Activated B cell treated with CpG ODN at 0.5 μM for 24 hours (primary cell): ENCODE results near the gene PGF. TPM values are rescaled to one million over a fixed set of nuclear protein-coding genes. Genes with fewer than 3 reads are reported as not detected.

ENCODE experiments used
- ATAC-seq: fragments of 200-7000 bp; cut with Tn5 transposase; one replicate; pipeline ENCODE4 v1.10.0; 2021; ENCODE audit warnings: low read depth, mild to moderate bottlenecking, moderate library complexity
- CTCF ChIA-PET: fragments of 350-600 bp; sonication (Branson Sonifier 250); formaldehyde crosslinking; loops from one replicate; lab custom pipeline; 2021; ENCODE audit warnings: antibody characterized with exemption; lab: Charles Lee
- POLR2A ChIA-PET: fragments of 350-600 bp; sonication (Branson Sonifier 250); formaldehyde crosslinking; loops from one replicate; lab custom pipeline; 2021; ENCODE audit warnings: antibody characterized with exemption; lab: Charles Lee
- DNase-seq: peaks from one replicate; pipeline ENCODE4 v3.0.0; 2022
- H3K27ac Mint-ChIP-seq: one replicate; pipeline ENCODE4 v1.8.0; 2020; ENCODE audit warnings: mixed read lengths
- H3K27me3 Mint-ChIP-seq: one replicate; pipeline ENCODE4 v1.8.0; 2021; ENCODE audit warnings: mixed read lengths
- H3K36me3 Mint-ChIP-seq: one replicate; pipeline ENCODE4 v1.8.0; 2021; ENCODE audit warnings: low read depth, mixed read lengths
- H3K4me1 Mint-ChIP-seq: one replicate; pipeline ENCODE4 v1.8.0; 2021; ENCODE audit warnings: mixed read lengths
- H3K4me3 Mint-ChIP-seq: one replicate; pipeline ENCODE4 v1.8.0; 2020; ENCODE audit warnings: mild to moderate bottlenecking, mixed read lengths
- H3K9me3 Mint-ChIP-seq: one replicate; pipeline ENCODE4 v1.8.0; 2020; ENCODE audit warnings: mixed read lengths
- CTCF ChIP-seq: fragments of 200-600 bp; IDR thresholded peaks from one replicate; pipeline ENCODE4 v1.8.0; 2022; ENCODE audit warnings: antibody characterized with exemption, mild to moderate bottlenecking
- intact Hi-C: fragments of 100-400 bp; cut with micrococcal nuclease; formaldehyde crosslinking; loops from one replicate; pipeline ENCODE4 v1.15.1; 2024
- total RNA-seq: library from RNA; stranded (reverse); gene quantifications from 2 replicates; pipeline ENCODE4 v1.2.3, GENCODE V29; 2022

Gene PGF
- total RNA-seq, 1 donor from 2014 or later, result not detected

DNA sequence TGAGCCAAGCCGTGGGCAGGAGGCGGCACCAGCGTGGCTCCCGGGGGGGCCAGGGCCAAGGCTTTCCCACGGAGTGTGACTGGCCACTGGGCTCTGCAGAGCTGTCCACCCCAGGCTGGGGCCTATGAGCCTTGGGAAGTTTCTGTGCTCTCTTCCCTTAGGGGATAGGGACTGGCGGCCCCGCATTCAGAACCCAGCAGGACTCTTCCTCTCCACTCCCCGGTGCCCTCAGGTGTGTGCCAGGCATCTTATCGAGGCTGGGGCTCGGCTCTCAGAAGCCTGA lies 29.6 kb upstream of the PGF start:
- Mint-ChIP-seq H3K4me1 (no peaks in the 10 kb centered on the region), H3K36me3 (no peaks in the 10 kb centered on the region), H3K9me3 (no peaks in the 10 kb centered on the region), H3K27ac (no peak overlapping the region), H3K27me3 (no peaks in the 10 kb centered on the region), H3K4me3 (no peak overlapping the region)
- intact Hi-C loops, result no loop called here
- CTCF ChIA-PET, result no interaction called here
- no peak for TF ChIP-seq CTCF
- POLR2A ChIA-PET, result no interaction called here
- no peak for ATAC-seq
- DNase-seq, result no peak

- Mint-ChIP-seq H3K36me3 (no peaks in the 10 kb centered on the region), H3K27me3 (no peaks in the 10 kb centered on the region), H3K27ac (no peak overlapping the region), H3K9me3 (no peaks in the 10 kb centered on the region), H3K4me3 (no peak overlapping the region), H3K4me1 (no peaks in the 10 kb centered on the region)
- TF ChIP-seq CTCF, result no peak
- POLR2A ChIA-PET, result no interaction called here
- DNase-seq, result no peak
- ATAC-seq, result no peak
- intact Hi-C loops, result no loop called here
- CTCF ChIA-PET, result interaction anchor here (0.8 kb wide), 1 partner anchor 37 kb away, joined by 3 read pairs; no protein-coding TSS in a partner anchor
Measured at GRCh38 chr14:74984236-74985027, 29.0 kb upstream of the PGF start.

DNA sequence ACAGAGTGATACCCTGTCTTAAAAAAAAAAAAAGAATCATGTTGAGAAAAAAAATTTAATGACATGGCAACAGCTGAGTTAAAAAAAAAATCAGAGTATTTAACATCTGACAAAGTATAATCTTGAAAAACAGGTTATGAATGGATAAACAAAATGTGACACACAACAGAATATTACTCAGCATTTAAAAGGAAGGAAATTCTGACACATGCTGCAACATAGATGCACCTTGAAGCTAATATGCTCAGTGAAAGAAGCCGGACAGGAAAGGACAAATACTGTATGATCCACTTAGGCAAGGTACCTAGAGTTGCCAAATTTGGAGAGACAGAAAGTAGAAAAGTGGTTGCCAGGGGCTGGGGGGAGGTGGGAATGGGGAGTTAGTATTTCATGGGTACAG lies 27.9 kb upstream of the PGF start:
- CTCF ChIA-PET, result no interaction called here
- POLR2A ChIA-PET, result no interaction called here
- H3K4me1 Mint-ChIP-seq, result no peaks in the 10 kb centered on the region

GRCh38 chr14:74982661-74983060 lies 27.3 kb upstream of the PGF start:
- no peaks in the 10 kb centered on the region for H3K27me3 Mint-ChIP-seq
- ChIA-PET POLR2A (no interaction called here), CTCF (no interaction called here)
- no peak for ATAC-seq
- no peaks in the 10 kb centered on the region for H3K9me3 Mint-ChIP-seq
- TF ChIP-seq CTCF, result no peak
- no peaks in the 10 kb centered on the region for H3K36me3 Mint-ChIP-seq
- DNase-seq, result no peak
- no peaks in the 10 kb centered on the region for H3K4me1 Mint-ChIP-seq
- intact Hi-C loops, result no loop called here
- no peak overlapping the region for H3K27ac Mint-ChIP-seq
- no peak overlapping the region for H3K4me3 Mint-ChIP-seq

More for the DNA sequence above, 27.9 kb upstream of the PGF start:
- intact Hi-C loops, result no loop called here
- no peaks in the 10 kb centered on the region for H3K36me3 Mint-ChIP-seq
- H3K4me3 Mint-ChIP-seq, result no peak overlapping the region
- H3K27ac Mint-ChIP-seq, result no peak overlapping the region
- DNase-seq (no peak), ATAC-seq (no peak)
- no peaks in the 10 kb centered on the region for H3K9me3 Mint-ChIP-seq
- no peaks in the 10 kb centered on the region for H3K27me3 Mint-ChIP-seq
- no peak for TF ChIP-seq CTCF

DNA sequence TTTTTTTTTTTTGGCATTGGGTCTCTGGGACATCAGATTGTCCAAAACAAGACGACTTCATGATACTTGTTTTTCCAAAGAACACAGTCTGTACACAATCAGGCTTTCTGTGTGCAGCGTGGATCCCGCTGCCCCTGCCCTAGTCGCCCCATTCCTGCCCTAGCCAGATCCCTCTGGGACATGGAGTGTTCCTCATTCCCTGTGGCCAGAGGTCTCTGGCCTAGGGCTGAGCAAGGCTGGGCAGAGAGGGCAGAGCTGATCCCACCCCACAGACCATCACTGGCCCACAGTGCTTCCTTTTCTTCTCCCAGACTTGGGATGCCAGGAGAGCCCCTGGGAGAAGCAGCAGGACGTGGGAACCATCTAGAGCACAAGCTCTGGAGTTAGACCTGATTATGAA lies 26.4 kb upstream of the PGF start:
- Mint-ChIP-seq H3K27me3 (no peaks in the 10 kb centered on the region), H3K4me1 (no peaks in the 10 kb centered on the region), H3K27ac (no peak overlapping the region), H3K9me3 (no peaks in the 10 kb centered on the region), H3K36me3 (no peaks in the 10 kb centered on the region), H3K4me3 (no peak overlapping the region)
- no peak for TF ChIP-seq CTCF
- DNase-seq (no peak), ATAC-seq (no peak)
- intact Hi-C loops, result no loop called here
- ChIA-PET POLR2A (interaction anchor here (0.6 kb wide), 1 partner anchor 97 kb away, joined by 7 read pairs; no protein-coding TSS in a partner anchor), CTCF (no interaction called here)
